Measurements from ENCODE around the gene KLHL28.

GRCh38 chr14:44963044-44963528 is 1.3 kb upstream of the KLHL28 start:
- no peak for TF ChIP-seq CTCF (IDR thresholded peaks at IDR 0.05; ENCODE audit: insufficient read depth, low read length, poor library complexity, severe bottlenecking)
- TF ChIP-seq EZH2phosphoT487 (conservative IDR thresholded peaks at IDR 0.05; ENCODE audit: low read length) = no peak
